Stimulated activated CD8-positive, alpha-beta memory T cell treated with anti-CD3 and anti-CD28 coated beads, Interleukin-15, amount 100 ng/mL, for 1 hour (primary cell): ENCODE results near the gene RPSA.
"Not testable (repeated sequence)": the region's sequence is repeated elsewhere in the genome, so short reads cannot be mapped to it uniquely, and the experiment has no call there.

Source experiments
- DNase-seq: peaks from one replicate; pipeline ENCODE4 v3.0.0-alpha.2; 2020; ENCODE audit warnings: low read depth

RPSA gene

DNA sequence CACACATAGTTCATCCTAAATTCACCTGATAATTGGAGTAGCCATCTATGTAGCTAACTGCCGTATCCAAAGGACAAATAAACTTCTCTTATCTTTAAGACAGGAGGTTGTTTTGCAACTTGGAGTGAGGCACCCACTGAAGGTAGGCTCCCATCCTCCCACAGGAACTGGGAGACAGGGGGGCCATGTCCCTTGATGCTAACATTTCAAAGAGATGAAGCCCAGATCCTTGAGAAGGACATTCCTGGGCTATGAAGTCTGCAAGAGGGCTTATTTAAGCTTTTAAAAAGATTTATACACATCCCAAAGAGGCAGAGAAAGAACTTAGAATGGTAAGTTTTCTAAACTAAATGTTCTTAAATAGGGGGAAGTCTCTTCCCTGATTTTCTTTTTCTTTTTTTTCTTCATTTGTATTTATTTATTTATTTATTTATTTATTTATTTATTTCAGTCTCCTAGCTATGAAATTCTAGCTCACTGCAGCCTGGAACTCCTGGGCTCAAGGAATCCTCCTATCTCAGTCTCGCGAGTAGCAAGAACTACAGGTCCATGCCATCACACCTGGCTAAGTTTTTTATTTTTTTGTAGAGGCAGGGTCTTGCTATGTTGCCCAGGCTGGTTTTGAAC lies 48.2 kb downstream of the RPSA start:
- no peak for DNase-seq

DNA sequence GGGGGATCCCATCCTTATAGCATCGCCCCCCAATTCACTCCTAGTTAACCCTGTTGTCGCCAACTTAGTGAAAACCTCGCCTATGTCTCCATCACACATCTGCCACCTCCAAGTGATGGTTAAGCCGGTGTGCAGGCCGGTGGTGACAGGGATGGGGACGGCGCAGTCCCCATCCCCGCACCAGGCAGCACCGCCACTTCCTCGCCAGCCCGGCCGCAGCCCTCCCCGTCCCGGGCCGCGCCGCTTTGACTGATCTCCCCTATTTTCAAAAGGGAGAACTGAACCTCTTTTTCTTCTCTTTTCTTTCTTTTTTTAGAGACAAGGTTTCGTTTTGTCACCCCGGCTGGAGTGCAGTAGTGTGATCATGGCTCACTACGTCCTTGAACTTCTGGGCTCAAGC lies 49.6 kb downstream of the RPSA start:
- DNase-seq, result no peak

DNA sequence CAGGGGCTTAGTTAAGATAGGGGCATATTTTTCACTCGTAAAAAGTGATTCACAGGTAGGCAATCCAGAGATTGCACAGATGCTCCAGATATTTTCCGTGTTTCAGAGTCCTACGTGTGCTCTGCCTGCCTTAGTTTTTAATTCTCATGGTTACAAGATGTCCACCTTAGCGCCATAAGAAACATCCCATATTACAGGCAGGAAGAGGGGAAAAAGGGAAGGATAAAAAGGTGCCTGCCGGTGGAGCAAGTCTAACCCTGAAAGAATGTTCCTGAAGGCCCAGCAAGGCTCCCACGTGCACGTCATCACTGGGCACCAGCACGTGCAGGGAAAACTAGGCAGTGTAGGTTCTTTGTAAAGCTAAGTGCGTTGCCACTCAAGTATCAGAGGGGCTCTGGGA lies 50.8 kb downstream of the RPSA start:
- no peak for DNase-seq

DNA sequence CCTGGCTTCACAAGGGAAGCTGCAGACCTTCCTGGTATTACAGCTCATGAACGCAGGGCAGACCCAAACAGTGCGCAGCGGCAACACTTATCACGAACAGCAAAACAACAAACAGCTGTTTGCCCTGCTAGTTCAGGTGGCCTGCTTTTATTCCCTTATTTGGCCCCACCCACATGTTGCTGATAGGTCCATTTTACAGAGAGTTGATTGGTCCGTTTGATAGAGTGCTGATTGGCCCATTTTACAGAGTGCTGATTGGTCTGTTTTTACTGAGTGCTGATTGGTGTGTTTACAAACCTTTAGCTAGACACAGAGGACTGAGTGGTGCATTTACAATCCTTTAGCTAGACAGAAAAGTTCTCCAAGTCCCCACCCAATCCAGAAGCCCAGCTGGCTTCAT lies 52.1 kb downstream of the RPSA start:
- not testable (repeated sequence) for DNase-seq

DNA sequence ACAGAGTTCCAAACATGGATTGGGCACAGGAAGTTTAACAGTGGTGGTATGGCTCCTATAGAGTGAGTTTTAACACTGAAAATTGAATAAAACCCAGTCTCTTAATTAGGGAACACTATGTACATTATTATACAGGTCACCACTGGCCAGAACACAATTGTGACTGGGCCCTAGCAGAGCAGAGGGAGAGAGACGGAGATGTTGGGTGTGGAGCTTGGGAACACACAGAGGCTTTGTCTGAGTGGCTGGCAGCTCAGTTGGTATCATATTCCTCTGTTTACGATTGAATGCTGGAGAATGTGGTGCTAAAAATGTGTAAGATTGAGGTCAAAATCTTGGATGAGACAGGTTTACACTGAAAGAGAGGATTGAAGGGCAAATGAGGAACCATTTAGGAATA lies 54.2 kb downstream of the RPSA start:
- DNase-seq, result no peak
